ENCODE data around the gene CD300LF.

Gene CD300LF

GRCh38 chr17:74646231-74646630 is 66.5 kb downstream of the CD300LF start:
- in situ Hi-C loops (cut with HindIII; ENCODE audit: low sequenced_read_pairs): loop anchor here (25.0 kb wide), 1 partner anchor 159 kb away; no protein-coding TSS in a partner anchor

- in situ Hi-C loops (cut with HindIII; ENCODE audit: low sequenced_read_pairs): loop anchor here (25.0 kb wide), 1 partner anchor 158 kb away; no protein-coding TSS in a partner anchor
Measured at GRCh38 chr17:74645010-74645409, 67.7 kb downstream of the CD300LF start.

GRCh38 chr17:74644419-74644818 is 68.3 kb downstream of the CD300LF start:
- in situ Hi-C loops (cut with HindIII; ENCODE audit: low sequenced_read_pairs): loop anchor here (25.0 kb wide), 1 partner anchor 157 kb away; no protein-coding TSS in a partner anchor

All from endothelial cell of hepatic sinusoid (primary cell).